Thyroid gland (tissue), 4 donors: ENCODE data around the gene TNF.

Experiments used
- POLR2A ChIP-seq, 2 donors: fragments of 450-650 bp; IDR thresholded peaks; one replicate each; pipeline ENCODE4 v1.6.1; 2017; ENCODE audit warnings: antibody characterized with exemption in 2 of 2, mild to moderate bottlenecking in 2 of 2, moderate library complexity in 1 of 2
- TF ChIP-seq, protein P1 (sequence below), 6 experiments: fragments of 200-600 bp in 3 of 6; fragments of 450-650 bp in 3 of 6; sonication (generic) in 3 of 6; IDR thresholded peaks; one replicate each; pipeline ENCODE4 v1.5.1; 2016 to 2019; ENCODE audit warnings: antibody characterized with exemption in 6 of 6, mild to moderate bottlenecking in 2 of 6, inconsistent platforms in 1 of 6, moderate library complexity in 1 of 6

DNA sequence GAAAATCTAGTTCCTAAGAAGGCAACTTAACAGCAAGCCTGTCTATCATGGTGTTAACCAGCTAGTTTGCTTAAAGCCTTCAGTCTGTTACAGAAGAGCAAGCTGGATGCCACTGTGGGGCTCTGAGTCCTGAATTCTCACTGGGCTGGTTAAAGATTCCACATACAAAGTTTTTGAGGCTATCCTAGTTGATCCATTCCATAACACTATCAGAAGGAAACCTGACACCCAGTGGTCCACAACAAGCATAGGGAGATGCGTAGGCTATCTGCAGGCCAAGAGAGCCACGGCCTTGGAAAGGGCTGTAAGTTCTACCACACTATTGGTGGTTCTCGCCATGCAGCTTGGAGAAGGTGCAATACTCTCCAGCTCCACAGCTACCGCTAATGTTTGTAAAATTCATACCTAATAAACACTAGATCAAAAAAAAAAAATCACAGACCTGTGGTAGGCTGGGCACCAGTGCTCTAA lies 47.0 kb upstream of the TNF start:
- TF ChIP-seq, protein P1, sequence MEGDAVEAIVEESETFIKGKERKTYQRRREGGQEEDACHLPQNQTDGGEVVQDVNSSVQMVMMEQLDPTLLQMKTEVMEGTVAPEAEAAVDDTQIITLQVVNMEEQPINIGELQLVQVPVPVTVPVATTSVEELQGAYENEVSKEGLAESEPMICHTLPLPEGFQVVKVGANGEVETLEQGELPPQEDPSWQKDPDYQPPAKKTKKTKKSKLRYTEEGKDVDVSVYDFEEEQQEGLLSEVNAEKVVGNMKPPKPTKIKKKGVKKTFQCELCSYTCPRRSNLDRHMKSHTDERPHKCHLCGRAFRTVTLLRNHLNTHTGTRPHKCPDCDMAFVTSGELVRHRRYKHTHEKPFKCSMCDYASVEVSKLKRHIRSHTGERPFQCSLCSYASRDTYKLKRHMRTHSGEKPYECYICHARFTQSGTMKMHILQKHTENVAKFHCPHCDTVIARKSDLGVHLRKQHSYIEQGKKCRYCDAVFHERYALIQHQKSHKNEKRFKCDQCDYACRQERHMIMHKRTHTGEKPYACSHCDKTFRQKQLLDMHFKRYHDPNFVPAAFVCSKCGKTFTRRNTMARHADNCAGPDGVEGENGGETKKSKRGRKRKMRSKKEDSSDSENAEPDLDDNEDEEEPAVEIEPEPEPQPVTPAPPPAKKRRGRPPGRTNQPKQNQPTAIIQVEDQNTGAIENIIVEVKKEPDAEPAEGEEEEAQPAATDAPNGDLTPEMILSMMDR (IDR thresholded peaks at IDR 0.05), result no peak
- no peak for TF ChIP-seq POLR2A (IDR thresholded peaks at IDR 0.05)
